Measurements from ENCODE around the gene NCOA7.

DNA sequence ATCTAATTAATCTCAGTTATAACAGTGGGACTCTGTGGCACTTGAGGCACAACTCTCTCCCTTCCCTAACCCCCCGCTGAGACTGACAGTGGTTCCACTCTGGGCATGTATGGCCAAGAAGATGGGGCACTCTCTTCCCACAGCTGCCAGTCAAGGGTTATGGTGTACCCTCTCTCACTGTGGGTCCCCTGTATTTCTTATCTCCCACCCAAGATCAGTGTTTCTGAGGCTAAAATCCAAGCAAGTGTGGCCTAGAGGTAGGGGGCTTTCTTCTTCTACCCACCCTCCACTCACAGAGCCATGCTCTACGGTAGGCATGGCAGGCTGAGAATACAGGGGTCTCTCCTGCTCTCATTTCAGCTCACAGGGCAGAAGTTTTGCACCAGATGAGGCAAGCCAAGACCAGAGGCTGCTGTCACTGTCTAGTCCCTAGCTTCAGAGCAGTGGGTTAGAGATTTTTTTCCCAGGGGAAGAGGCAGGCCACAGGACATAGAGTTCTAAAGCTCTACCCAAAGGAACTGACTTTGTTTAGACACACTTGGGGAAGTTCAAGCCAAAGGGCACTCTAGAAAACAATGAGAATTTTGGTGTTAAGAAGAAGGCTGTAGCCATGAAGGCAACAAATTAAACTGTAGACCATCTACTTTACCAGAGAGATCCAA lies 134.1 kb downstream of the NCOA7 start:
- TF ChIP-seq CTCF (IDR thresholded peaks at IDR 0.05; ENCODE audit: low read length) (no peak), EZH2 (IDR thresholded peaks at IDR 0.05; ENCODE audit: borderline replicate concordance, low read length) (no peak)
